PC-3 (cell line): ENCODE data around the gene CCDC154. TPM values are rescaled to one million over a fixed set of nuclear protein-coding genes. Genes with fewer than 3 reads are reported as not detected.

ENCODE experiments used
- ATAC-seq: fragments of 200-7000 bp; cut with Tn5 transposase; 2 replicates; pipeline ENCODE4 v1.9.1; 2020; ENCODE audit warnings: mild to moderate bottlenecking, moderate library complexity
- BruUV-seq: library from RNA; stranded (reverse); fragments of 400-500 nt; replicated peaks from 2 replicates; lab custom pipeline; 2021; lab: Mats Ljungman, UMichigan
- CTCF ChIA-PET: fragments of 300-600 bp; sonication (Branson Sonifier 250); formaldehyde crosslinking; loops from one replicate; lab custom pipeline; 2022; ENCODE audit warnings: antibody characterized with exemption; lab: Charles Lee
- POLR2A ChIA-PET: fragments of 300-600 bp; sonication (Branson Sonifier 250); formaldehyde crosslinking; loops from one replicate; lab custom pipeline; 2022; ENCODE audit warnings: antibody characterized with exemption; ENCODE audit not compliant: unreplicated experiment; lab: Charles Lee
- DNase-seq: peaks from one replicate; pipeline ENCODE4 v3.0.0-alpha.2; 2015
- H2AFZ ChIP-seq: fragments of 300-600 bp; sonication (generic); 2 replicates; pipeline ENCODE4 v1.6.0; 2016; ENCODE audit warnings: antibody characterized with exemption, low read length
- H3F3A ChIP-seq: fragments of 300-600 bp; sonication (generic); one replicate; pipeline ENCODE4 v1.6.0; 2017; ENCODE audit warnings: antibody characterized with exemption, low read length, control low read depth, mild to moderate bottlenecking; ENCODE audit not compliant: unreplicated experiment
- H3K27ac ChIP-seq: fragments of 300-600 bp; sonication (generic); 2 replicates; pipeline ENCODE4 v1.5.1; 2016; ENCODE audit warnings: mild to moderate bottlenecking, low read length
- H3K27me3 ChIP-seq: fragments of 300-600 bp; sonication (generic); 2 replicates; pipeline ENCODE4 v1.6.1; 2016; ENCODE audit warnings: low read length, mixed read lengths
- H3K36me3 ChIP-seq: fragments of 300-600 bp; sonication (generic); 2 replicates; pipeline ENCODE4 v1.6.1; 2016; ENCODE audit warnings: low read depth, mixed run types, low read length, mixed read lengths
- H3K4me1 ChIP-seq: fragments of 300-600 bp; sonication (generic); 2 replicates; pipeline ENCODE4 v1.5.1; 2016; ENCODE audit warnings: low read length; ENCODE audit not compliant: insufficient read depth
- H3K4me2 ChIP-seq: fragments of 300-600 bp; sonication (generic); 2 replicates; pipeline ENCODE4 v1.6.0; 2016; ENCODE audit warnings: low read length
- H3K4me3 ChIP-seq: fragments of 300-600 bp; sonication (generic); 2 replicates; pipeline ENCODE4 v1.5.1; 2016; ENCODE audit warnings: mild to moderate bottlenecking, low read length, mixed read lengths
- H3K79me2 ChIP-seq: fragments of 300-600 bp; sonication (generic); 2 replicates; pipeline ENCODE4 v1.6.1; 2017; ENCODE audit warnings: low read length, mixed read lengths
- H3K9ac ChIP-seq: fragments of 300-600 bp; sonication (generic); 2 replicates; pipeline ENCODE4 v1.6.0; 2016; ENCODE audit warnings: mild to moderate bottlenecking, low read length
- H3K9me2 ChIP-seq: fragments of 300-600 bp; sonication (generic); replicated peaks from 2 replicates; pipeline ENCODE4 v1.6.1; 2016; ENCODE audit warnings: mixed run types, low read length, mixed read lengths
- H3K9me3 ChIP-seq: fragments of 300-600 bp; sonication (generic); 2 replicates; pipeline ENCODE4 v1.6.1; 2016; ENCODE audit warnings: low read length, mixed read lengths
- H4K20me1 ChIP-seq: fragments of 300-600 bp; sonication (generic); 2 replicates; pipeline ENCODE4 v1.6.1; 2016; ENCODE audit warnings: low read length, mixed read lengths
- CTCF ChIP-seq: fragments of 300-600 bp; sonication (generic); conservative IDR thresholded peaks from 2 replicates; pipeline ENCODE4 v1.5.1; 2017; ENCODE audit warnings: antibody characterized with exemption, low read depth, mild to moderate bottlenecking, low read length
- EZH2 ChIP-seq: fragments of 300-600 bp; sonication (generic); IDR thresholded peaks from one replicate; pipeline ENCODE4 v1.6.1; 2017; ENCODE audit warnings: antibody characterized with exemption, mild to moderate bottlenecking, low read length; ENCODE audit not compliant: unreplicated experiment
- EZH2phosphoT487 ChIP-seq: fragments of 300-600 bp; sonication (generic); IDR thresholded peaks from 2 replicates; pipeline ENCODE4 v1.6.1; 2018; ENCODE audit warnings: mild to moderate bottlenecking, antibody characterized with exemption, low read length, borderline replicate concordance
- intact Hi-C: fragments of 100-400 bp; cut with micrococcal nuclease; formaldehyde crosslinking; loops from 2 replicates; pipeline ENCODE4 v1.9.0; 2023
- total RNA-seq: library from RNA; depleted of rRNA; stranded (reverse); fragments of >200 nt; gene quantifications from 2 replicates; pipeline ENCODE4 v1.2.3, GENCODE V29; 2014; rRNA removed

CCDC154 gene
- total RNA-seq, 1 experiment from 2014 or later = not detected

DNA sequence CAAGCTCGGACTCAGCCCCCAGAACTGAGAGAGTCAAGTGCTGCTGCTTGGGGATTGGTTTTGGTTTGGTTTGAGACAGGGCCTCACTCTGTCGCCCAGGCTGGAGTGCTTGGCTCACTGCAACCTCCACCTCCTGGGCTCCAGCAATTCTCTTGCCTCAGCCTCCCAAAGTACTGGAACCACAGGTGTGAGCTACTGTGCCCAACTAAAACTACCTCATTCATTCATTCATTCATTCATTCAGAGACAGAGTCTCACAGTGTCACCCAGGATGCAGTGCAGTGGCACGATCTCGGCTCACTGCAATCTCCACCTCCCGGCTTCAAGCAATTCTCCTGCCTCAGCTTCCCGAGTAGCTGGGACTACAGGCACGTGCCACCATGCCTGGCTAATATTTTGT is 54.6 kb downstream of the CCDC154 start:
- no peaks in the 10 kb centered on the region for H3K9me3 ChIP-seq
- H3K4me1 ChIP-seq = no peaks in the 10 kb centered on the region
- no peaks in the 10 kb centered on the region for H3K36me3 ChIP-seq
- no peak overlapping the region for H3K4me2 ChIP-seq
- no peak overlapping the region for H3K4me3 ChIP-seq
- ChIA-PET CTCF (no interaction called here), POLR2A (no interaction called here)
- no peaks in the 10 kb centered on the region for H4K20me1 ChIP-seq
- no peaks in the 10 kb centered on the region for H3K27me3 ChIP-seq
- H3F3A ChIP-seq = no peaks in the 10 kb centered on the region
- BruUV-seq = no TSS peak
- no peaks in the 10 kb centered on the region for H3K9me2 ChIP-seq
- H3K79me2 ChIP-seq = no peaks in the 10 kb centered on the region
- intact Hi-C loops = no loop called here
- DNase-seq (no peak), ATAC-seq (no peak)
- no peak for TF ChIP-seq CTCF
- no peak for TF ChIP-seq EZH2phosphoT487
- no peak for TF ChIP-seq EZH2
- H3K27ac ChIP-seq = no peak overlapping the region
- no peak overlapping the region for H2AFZ ChIP-seq
- H3K9ac ChIP-seq = no peak overlapping the region

DNA sequence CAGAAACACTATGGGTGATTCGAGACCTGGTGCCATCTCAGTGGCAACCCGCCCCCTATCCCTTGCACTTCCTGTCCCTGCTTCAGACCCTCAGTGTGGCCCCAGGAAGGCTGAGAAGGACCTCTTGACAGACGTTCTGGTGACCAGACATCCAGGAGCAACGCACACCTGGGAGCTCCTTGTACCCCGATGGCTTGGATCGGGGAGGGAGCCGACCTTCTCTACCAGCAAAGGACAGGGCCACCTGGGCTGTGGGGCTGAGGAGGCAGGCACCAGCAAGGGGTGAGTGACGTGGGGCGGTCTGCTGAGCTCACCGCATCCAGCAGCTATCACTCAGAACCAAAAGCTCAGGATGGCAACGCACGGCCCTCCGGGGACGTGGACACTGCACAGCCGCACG is 57.0 kb downstream of the CCDC154 start:
- ChIA-PET POLR2A (no interaction called here), CTCF (no interaction called here)
- Histone ChIP-seq H4K20me1 (no peaks in the 10 kb centered on the region), H3K4me1 (no peaks in the 10 kb centered on the region), H2AFZ (no peak overlapping the region), H3K4me3 (no peak overlapping the region), H3K79me2 (no peaks in the 10 kb centered on the region), H3K9ac (no peak overlapping the region), H3K27ac (no peak overlapping the region), H3K4me2 (no peak overlapping the region), H3K9me2 (no peaks in the 10 kb centered on the region), H3F3A (no peaks in the 10 kb centered on the region), H3K27me3 (no peaks in the 10 kb centered on the region), H3K9me3 (no peaks in the 10 kb centered on the region), H3K36me3 (no peaks in the 10 kb centered on the region)
- no TSS peak for BruUV-seq
- intact Hi-C loops = no loop called here
- DNase-seq (no peak), ATAC-seq (no peak)
- no peak for TF ChIP-seq EZH2phosphoT487
- TF ChIP-seq EZH2 = no peak
- no peak for TF ChIP-seq CTCF

GRCh38 chr16:1385232-1385631 is 59.1 kb downstream of the CCDC154 start:
- Histone ChIP-seq H3K9me3 (no peaks in the 10 kb centered on the region), H3K4me1 (peaks cover under 1% of the 10 kb centered on the region), H3K4me3 (no peak overlapping the region), H4K20me1 (no peaks in the 10 kb centered on the region), H3K79me2 (no peaks in the 10 kb centered on the region), H3F3A (no peaks in the 10 kb centered on the region), H3K4me2 (no peak overlapping the region), H3K27me3 (no peaks in the 10 kb centered on the region), H3K9me2 (no peaks in the 10 kb centered on the region), H3K27ac (no peak overlapping the region), H2AFZ (no peak overlapping the region), H3K36me3 (no peaks in the 10 kb centered on the region), H3K9ac (no peak overlapping the region)
- no TSS peak for BruUV-seq
- DNase-seq (no peak), ATAC-seq (no peak)
- ChIA-PET POLR2A (no interaction called here), CTCF (no interaction called here)
- no peak for TF ChIP-seq EZH2
- no peak for TF ChIP-seq CTCF
- no peak for TF ChIP-seq EZH2phosphoT487
- intact Hi-C loops = no loop called here

Other genes starting within 250 kb of the CCDC154 start
- not detected in 2 replicates for gene TPSG1, start 219.3 kb downstream of the CCDC154 start, total RNA-seq
- not detected in 2 replicates for gene TPSB2, start 214.4 kb downstream of the CCDC154 start, total RNA-seq
- gene TPSAB1, start 203.9 kb downstream of the CCDC154 start, total RNA-seq = not detected in 2 replicates
- gene TPSD1, start 188.5 kb downstream of the CCDC154 start, total RNA-seq = not detected in 2 replicates
- 71.3 and 116 TPM in 2 replicates for gene UBE2I, start 134.9 kb downstream of the CCDC154 start, total RNA-seq
- gene BAIAP3, start 110.9 kb downstream of the CCDC154 start, total RNA-seq = 13.1 and 18.2 TPM in 2 replicates
- gene TSR3, start 92.7 kb downstream of the CCDC154 start, total RNA-seq = 117 and 142 TPM in 2 replicates
- 36.0 and 36.3 TPM in 2 replicates for gene GNPTG, start 92.6 kb downstream of the CCDC154 start, total RNA-seq
- 18.8 and 33.9 TPM in 2 replicates for gene UNKL, start 29.9 kb downstream of the CCDC154 start, total RNA-seq
- 27.0 and 33.2 TPM in 2 replicates for gene UQCC4, start 23.8 kb downstream of the CCDC154 start, total RNA-seq
- not detected in 2 replicates for gene PERCC1, start 13.5 kb downstream of the CCDC154 start, total RNA-seq
- gene CLCN7, start 30.5 kb upstream of the CCDC154 start, total RNA-seq = 48.2 and 66.6 TPM in 2 replicates
- gene PTX4, start 44.4 kb upstream of the CCDC154 start, total RNA-seq = 0.22 and 0.40 TPM in 2 replicates
- 37.8 and 61.3 TPM in 2 replicates for gene TELO2, start 48.8 kb upstream of the CCDC154 start, total RNA-seq
- not detected in 2 replicates for gene TMEM204, start 89.1 kb upstream of the CCDC154 start, total RNA-seq
- gene IFT140, start 167.5 kb upstream of the CCDC154 start, total RNA-seq = 4.2 and 6.2 TPM in 2 replicates
- gene CRAMP1, start 167.8 kb upstream of the CCDC154 start, total RNA-seq = 8.5 and 15.5 TPM in 2 replicates
- gene JPT2, start 233.7 kb upstream of the CCDC154 start, total RNA-seq = 85.2 and 86.5 TPM in 2 replicates